H1 (cell line): Measurements from ENCODE around the gene MPIG6B. TPM values are rescaled to one million over a fixed set of nuclear protein-coding genes. Genes with fewer than 3 reads are reported as not detected.

ENCODE experiments used
- ATF2 ChIP-seq: IDR thresholded peaks from 2 replicates; pipeline ENCODE4 v1.6.1; 2012; ENCODE audit warnings: low read length, inconsistent platforms
- BRCA1 ChIP-seq: IDR thresholded peaks from 2 replicates; pipeline ENCODE4 v1.6.1; 2012; ENCODE audit warnings: low read depth, low read length, improper control_type of control experiment
- CBX5 ChIP-seq: fragments of 300-800, 300-1000 bp; sonication (generic); IDR thresholded peaks from 2 replicates; pipeline ENCODE4 v1.7.1; 2016; ENCODE audit warnings: antibody characterized with exemption, low read length, low read depth
- CHD1 ChIP-seq: IDR thresholded peaks from 2 replicates; pipeline ENCODE4 v1.6.1; 2012; ENCODE audit warnings: low read depth, low read length, improper control_type of control experiment
- CHD2 ChIP-seq: IDR thresholded peaks from 2 replicates; pipeline ENCODE4 v1.6.1; 2012; ENCODE audit warnings: low read length, improper control_type of control experiment
- EP300 ChIP-seq, 2 experiments: IDR thresholded peaks; 1 replicate in 1 of 2; 2 replicates in 1 of 2; pipeline ENCODE4 v1.6.1; 2011 to 2012; ENCODE audit warnings: low read depth in 2 of 2, low read length in 2 of 2, mild to moderate bottlenecking in 2 of 2, borderline replicate concordance in 1 of 2, inconsistent platforms in 1 of 2, moderate library complexity in 1 of 2
- GTF2F1 ChIP-seq: IDR thresholded peaks from 2 replicates; pipeline ENCODE4 v1.6.1; 2012; ENCODE audit warnings: low read depth, low read length, improper control_type of control experiment, borderline replicate concordance
- JUN ChIP-seq: IDR thresholded peaks from 2 replicates; pipeline ENCODE4 v1.6.1; 2011; ENCODE audit warnings: low read depth, mild to moderate bottlenecking, improper control_type of control experiment, low read length
- KDM5A ChIP-seq: fragments of 200-600 bp; IDR thresholded peaks from 2 replicates; pipeline ENCODE4 v1.7.1; 2012; ENCODE audit warnings: mild to moderate bottlenecking, low read length, inconsistent platforms, mixed read lengths
- POLR2A ChIP-seq, 2 experiments: IDR thresholded peaks; 1 replicate in 1 of 2; 2 replicates in 1 of 2; pipeline ENCODE4 v1.6.1; 2011; ENCODE audit warnings: low read depth in 2 of 2, low read length in 2 of 2, mild to moderate bottlenecking in 2 of 2; ENCODE audit errors: control extremely low read depth in 1 of 2
- RNF2 ChIP-seq: fragments of 200-900, 300-1000 bp; sonication (generic); IDR thresholded peaks from 2 replicates; pipeline ENCODE4 v1.7.1; 2016; ENCODE audit warnings: borderline replicate concordance, low read depth, mild to moderate bottlenecking, antibody characterized with exemption, low read length; ENCODE audit not compliant: poor library complexity, severe bottlenecking; ENCODE audit errors: missing control alignments
- RXRA ChIP-seq: IDR thresholded peaks from 2 replicates; pipeline ENCODE4 v1.6.1; 2011; ENCODE audit warnings: low read depth, mild to moderate bottlenecking, low read length, moderate library complexity; ENCODE audit not compliant: insufficient read depth
- SAP30 ChIP-seq: fragments of 300-600 bp; sonication (generic); IDR thresholded peaks from 2 replicates; pipeline ENCODE4 v1.7.1; 2012; ENCODE audit warnings: low read length, moderate library complexity, mild to moderate bottlenecking, inconsistent platforms; ENCODE audit not compliant: insufficient read depth, insufficient replicate concordance
- SIN3A ChIP-seq, 2 experiments: IDR thresholded peaks in 1 of 2; conservative IDR thresholded peaks in 1 of 2; 2 replicates each; pipeline ENCODE4 v1.6.1; 2011 to 2012; ENCODE audit warnings: low read length in 2 of 2, improper control_type of control experiment in 1 of 2, low read depth in 1 of 2, mild to moderate bottlenecking in 1 of 2
- TBP ChIP-seq: IDR thresholded peaks from 2 replicates; pipeline ENCODE4 v1.6.1; 2011; ENCODE audit warnings: low read depth, low read length, improper control_type of control experiment
- polyA plus RNA-seq, 7 experiments: library from polyadenylated mRNA; depleted of rRNA in 3 of 7; stranded (reverse) in 5 of 7; unstranded in 2 of 7; fragments of >200 nt in 5 of 7; fragments of 200-250 nt in 2 of 7; gene quantifications; 1 replicate in 5 of 7; 2 replicates in 1 of 7; 4 replicates in 1 of 7; pipeline versions ENCODE4 v1.2.1 to v1.2.3, GENCODE V29; 2011 to 2013; ENCODE audit warnings: missing spikeins in 2 of 7, mixed read lengths in 2 of 7
- total RNA-seq: library from RNA; stranded (reverse); fragmentation: NEBNext Ultra II Directional; extraction: Animal tissue kit (Norgen Biotek cat#: 25700); gene quantifications from 2 replicates; pipeline ENCODE4 v1.2.1, GENCODE V29; 2021
- TF ChIP-seq, protein P1 (sequence below): IDR thresholded peaks from 2 replicates; pipeline ENCODE4 v1.6.1; 2011; ENCODE audit warnings: low read length, improper control_type of control experiment
- TF ChIP-seq, protein P2 (sequence below), 3 experiments: IDR thresholded peaks; 1 replicate in 2 of 3; 2 replicates in 1 of 3; pipeline versions ENCODE4 v1.5.1 to v1.6.1; 2011; ENCODE audit warnings: low read length in 3 of 3, mild to moderate bottlenecking in 3 of 3, inconsistent platforms in 2 of 3, low read depth in 1 of 3, moderate library complexity in 1 of 3; ENCODE audit not compliant: insufficient read depth in 1 of 3; ENCODE audit errors: control extremely low read depth in 1 of 3

Gene MPIG6B
- total and polyA plus RNA-seq, 2 of the 8 experiments (the other 6 are each of a cell fraction or from before 2014, with no cell fraction given) = 0.18 TPM; not detected in 1

- peak; percentile 92 for TF ChIP-seq SAP30
- peak; percentile 15 to 76; a peak in 2 of 4 replicates for TF ChIP-seq SIN3A (conservative IDR thresholded peaks at IDR 0.05 in 1 of 2, IDR thresholded peaks at IDR 0.05 in 1 of 2; ENCODE audit: low read depth in 1 of 2, low read length in 2 of 2)
- no peak for TF ChIP-seq BRCA1
- TF ChIP-seq CHD1 = peak; percentile 92
- TF ChIP-seq KDM5A = 0 out of 2 replicates have a peak, but pooled peaks have one; percentile 19
- TF ChIP-seq CBX5 = no peak
- peak; percentile 23 to 88 for TF ChIP-seq EP300 (IDR thresholded peaks at IDR 0.05; ENCODE audit: borderline replicate concordance in 1 of 2, low read depth in 2 of 2, low read length in 2 of 2)
- no peak for TF ChIP-seq CHD2
- no peak for TF ChIP-seq GTF2F1
- TF ChIP-seq, protein P1, sequence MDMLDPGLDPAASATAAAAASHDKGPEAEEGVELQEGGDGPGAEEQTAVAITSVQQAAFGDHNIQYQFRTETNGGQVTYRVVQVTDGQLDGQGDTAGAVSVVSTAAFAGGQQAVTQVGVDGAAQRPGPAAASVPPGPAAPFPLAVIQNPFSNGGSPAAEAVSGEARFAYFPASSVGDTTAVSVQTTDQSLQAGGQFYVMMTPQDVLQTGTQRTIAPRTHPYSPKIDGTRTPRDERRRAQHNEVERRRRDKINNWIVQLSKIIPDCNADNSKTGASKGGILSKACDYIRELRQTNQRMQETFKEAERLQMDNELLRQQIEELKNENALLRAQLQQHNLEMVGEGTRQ = no peak
- no peak for TF ChIP-seq JUN
- TF ChIP-seq RXRA = no peak
- no peak for TF ChIP-seq RNF2
- TF ChIP-seq TBP = peak; percentile 12; the same call in 1 of the 2 replicates
- TF ChIP-seq, protein P2, sequence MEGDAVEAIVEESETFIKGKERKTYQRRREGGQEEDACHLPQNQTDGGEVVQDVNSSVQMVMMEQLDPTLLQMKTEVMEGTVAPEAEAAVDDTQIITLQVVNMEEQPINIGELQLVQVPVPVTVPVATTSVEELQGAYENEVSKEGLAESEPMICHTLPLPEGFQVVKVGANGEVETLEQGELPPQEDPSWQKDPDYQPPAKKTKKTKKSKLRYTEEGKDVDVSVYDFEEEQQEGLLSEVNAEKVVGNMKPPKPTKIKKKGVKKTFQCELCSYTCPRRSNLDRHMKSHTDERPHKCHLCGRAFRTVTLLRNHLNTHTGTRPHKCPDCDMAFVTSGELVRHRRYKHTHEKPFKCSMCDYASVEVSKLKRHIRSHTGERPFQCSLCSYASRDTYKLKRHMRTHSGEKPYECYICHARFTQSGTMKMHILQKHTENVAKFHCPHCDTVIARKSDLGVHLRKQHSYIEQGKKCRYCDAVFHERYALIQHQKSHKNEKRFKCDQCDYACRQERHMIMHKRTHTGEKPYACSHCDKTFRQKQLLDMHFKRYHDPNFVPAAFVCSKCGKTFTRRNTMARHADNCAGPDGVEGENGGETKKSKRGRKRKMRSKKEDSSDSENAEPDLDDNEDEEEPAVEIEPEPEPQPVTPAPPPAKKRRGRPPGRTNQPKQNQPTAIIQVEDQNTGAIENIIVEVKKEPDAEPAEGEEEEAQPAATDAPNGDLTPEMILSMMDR (IDR thresholded peaks at IDR 0.05; ENCODE audit: control extremely low read depth in 1 of 3, insufficient read depth in 1 of 3, low read depth in 1 of 3, low read length in 3 of 3) = no peak
- TF ChIP-seq ATF2 = peak; percentile 83
- peak in 1 of 2 experiments; percentile 85; a peak in 2 of 3 replicates for TF ChIP-seq POLR2A (IDR thresholded peaks at IDR 0.05; ENCODE audit: control extremely low read depth in 1 of 2, low read depth in 2 of 2, low read length in 2 of 2)
These were observed 20.1 kb upstream of the MPIG6B start, which contains the start of gene ABHD16A (continued) for GRCh38 chr6:31702819-31703716.
